H1 (cell line): ENCODE measurements around the gene CTDSP1. TPM values are rescaled to one million over a fixed set of nuclear protein-coding genes. Genes with fewer than 3 reads are reported as not detected.

Experiments
- CTCF ChIA-PET: fragments of 300-600 bp; sonication (Branson Sonifier 250); formaldehyde crosslinking; loops from one replicate; lab custom pipeline; 2021; ENCODE audit not compliant: partially characterized antibody; lab: Charles Lee
- POLR2A ChIA-PET: fragments of 300-600 bp; sonication (Branson Sonifier 250); formaldehyde crosslinking; loops from one replicate; lab custom pipeline; 2021; ENCODE audit warnings: inconsistent platforms; ENCODE audit not compliant: partially characterized antibody; lab: Charles Lee
- DNase-seq, 2 experiments: peaks; one replicate each; pipeline versions ENCODE4 v3.0.0 to v3.0.0-alpha.2; 2010 to 2022; ENCODE audit warnings: low spot score in 2 of 2, low read depth in 1 of 2, mixed read lengths in 1 of 2
- FAIRE-seq: peaks from 2 replicates; lab custom pipeline; 2011; peaks lifted over from hg19 to GRCh38; lab: Jason Lieb, UNC
- H2AFZ ChIP-seq: 2 replicates; pipeline ENCODE4 v1.8.1; 2012; ENCODE audit warnings: low read length, inconsistent platforms
- H2AK5ac ChIP-seq: 2 replicates; pipeline ENCODE4 v1.6.1; 2013; ENCODE audit warnings: low read depth, low read length
- H2BK120ac ChIP-seq: replicated peaks from 2 replicates; pipeline ENCODE3; 2013; ENCODE audit warnings: low read depth, low read length, inconsistent platforms
- H2BK12ac ChIP-seq: 2 replicates; pipeline ENCODE4 v1.6.1; 2013; ENCODE audit warnings: low read depth, low read length
- H2BK15ac ChIP-seq: 2 replicates; pipeline ENCODE4 v1.6.1; 2013; ENCODE audit warnings: low read length
- H2BK20ac ChIP-seq: 2 replicates; pipeline ENCODE4 v1.6.1; 2013; ENCODE audit warnings: low read length
- H2BK5ac ChIP-seq: 2 replicates; pipeline ENCODE4 v1.6.1; 2013; ENCODE audit warnings: low read depth, low read length
- H3K14ac ChIP-seq: 2 replicates; pipeline ENCODE4 v1.6.1; 2013; ENCODE audit warnings: inconsistent platforms; ENCODE audit not compliant: insufficient read length
- H3K18ac ChIP-seq: 2 replicates; pipeline ENCODE4 v1.6.1; 2013; ENCODE audit warnings: low read length; ENCODE audit errors: extremely low read depth
- H3K23ac ChIP-seq: 2 replicates; pipeline ENCODE4 v1.6.1; 2013; ENCODE audit warnings: inconsistent platforms; ENCODE audit not compliant: insufficient read length
- H3K23me2 ChIP-seq: 2 replicates; pipeline ENCODE4 v1.6.1; 2013; ENCODE audit warnings: low read depth, low read length
- H3K27ac ChIP-seq: 2 replicates; pipeline ENCODE4 v1.6.1; 2011; ENCODE audit warnings: low read depth, low read length, inconsistent platforms
- H3K27me3 ChIP-seq, 4 experiments: replicated peaks in 1 of 4; 1 replicate in 1 of 4; 2 replicates in 3 of 4; pipeline versions ENCODE4 v1.6.1 to v1.8.1; 2011 to 2013; ENCODE audit warnings: low read length in 3 of 4, mild to moderate bottlenecking in 3 of 4, inconsistent platforms in 2 of 4, mixed read lengths in 2 of 4, moderate library complexity in 1 of 4; ENCODE audit not compliant: control insufficient read depth in 3 of 4, insufficient read depth in 3 of 4; ENCODE audit errors: extremely low read depth in 1 of 4
- H3K36me3 ChIP-seq, 4 experiments: 2 replicates each; pipeline versions ENCODE4 v1.6.1 to v1.8.1; 2011 to 2013; ENCODE audit warnings: mild to moderate bottlenecking in 4 of 4, low read length in 3 of 4, moderate library complexity in 2 of 4, control low read depth in 1 of 4, inconsistent platforms in 1 of 4; ENCODE audit not compliant: insufficient read depth in 4 of 4, control insufficient read depth in 2 of 4
- H3K4ac ChIP-seq: replicated peaks from 2 replicates; pipeline ENCODE3; 2013; ENCODE audit warnings: low read length, low read depth, mixed read lengths, inconsistent platforms; ENCODE audit not compliant: insufficient read length
- H3K4me1 ChIP-seq, 4 experiments: replicated peaks in 1 of 4; 1 replicate in 1 of 4; 2 replicates in 3 of 4; pipeline versions ENCODE4 v1.6.1 to v1.8.1; 2011 to 2013; ENCODE audit warnings: low read length in 3 of 4, inconsistent platforms in 2 of 4, mixed read lengths in 1 of 4; ENCODE audit not compliant: insufficient read depth in 4 of 4, control insufficient read depth in 3 of 4
- H3K4me2 ChIP-seq, 2 experiments: 2 replicates each; pipeline versions ENCODE4 v1.6.1 to v1.8.1; 2011 to 2013; ENCODE audit warnings: low read depth in 2 of 2, low read length in 2 of 2, control low read depth in 1 of 2, inconsistent platforms in 1 of 2, mild to moderate bottlenecking in 1 of 2; ENCODE audit not compliant: insufficient read depth in 1 of 2
- H3K4me3 ChIP-seq, 4 experiments: fragments of 200-600, 300-600 bp in 1 of 4; sonication (generic), shearing (Covaris generic), sonication (Bioruptor Twin) in 1 of 4; 2 replicates each; pipeline versions ENCODE4 v1.5.1 to v1.8.1; 2011 to 2016; ENCODE audit warnings: low read length in 4 of 4, low read depth in 3 of 4, control low read depth in 2 of 4, inconsistent platforms in 2 of 4, mild to moderate bottlenecking in 2 of 4, mixed read lengths in 1 of 4, moderate library complexity in 1 of 4; ENCODE audit not compliant: insufficient read depth in 2 of 4; ENCODE audit errors: extremely low read depth in 1 of 4
- H3K56ac ChIP-seq: replicated peaks from 2 replicates; pipeline ENCODE3; 2013; ENCODE audit warnings: low read depth, mild to moderate bottlenecking, mixed read lengths, low read length, inconsistent platforms; ENCODE audit not compliant: insufficient read length
- H3K79me1 ChIP-seq: 2 replicates; pipeline ENCODE4 v1.6.1; 2013; ENCODE audit warnings: low read depth, low read length, control low read depth
- H3K79me2 ChIP-seq, 2 experiments: 2 replicates each; pipeline versions ENCODE4 v1.6.1 to v1.8.1; 2012 to 2013; ENCODE audit warnings: low read length in 2 of 2, mild to moderate bottlenecking in 2 of 2, inconsistent platforms in 1 of 2; ENCODE audit not compliant: insufficient read depth in 2 of 2, control insufficient read depth in 1 of 2
- H3K9ac ChIP-seq, 4 experiments: replicated peaks in 1 of 4; 1 replicate in 1 of 4; 2 replicates in 3 of 4; pipeline versions ENCODE4 v1.6.1 to v1.8.1; 2011 to 2013; ENCODE audit warnings: low read depth in 3 of 4, low read length in 3 of 4, control low read depth in 2 of 4, mild to moderate bottlenecking in 2 of 4, moderate library complexity in 2 of 4, inconsistent platforms in 1 of 4; ENCODE audit errors: extremely low read depth in 1 of 4
- H3K9me3 ChIP-seq, 2 experiments: 2 replicates each; pipeline versions ENCODE4 v1.6.1 to v1.8.1; 2012 to 2013; ENCODE audit warnings: mild to moderate bottlenecking in 2 of 2, moderate library complexity in 2 of 2, control low read depth in 1 of 2, inconsistent platforms in 1 of 2, low read depth in 1 of 2, low read length in 1 of 2, mixed read lengths in 1 of 2; ENCODE audit not compliant: insufficient read depth in 2 of 2
- H4K20me1 ChIP-seq, 2 experiments: replicated peaks in 1 of 2; 2 replicates each; pipeline versions ENCODE3 to v1.8.1; 2011 to 2013; ENCODE audit warnings: inconsistent platforms in 2 of 2, low read length in 2 of 2, mild to moderate bottlenecking in 1 of 2; ENCODE audit not compliant: insufficient read depth in 2 of 2, control insufficient read depth in 1 of 2
- H4K5ac ChIP-seq: 2 replicates; pipeline ENCODE4 v1.6.1; 2013; ENCODE audit warnings: low read length, low read depth, mixed read lengths, inconsistent platforms; ENCODE audit not compliant: insufficient read length
- H4K8ac ChIP-seq: 2 replicates; pipeline ENCODE4 v1.8.0; 2013; ENCODE audit warnings: mild to moderate bottlenecking, moderate library complexity, low read length, inconsistent platforms; ENCODE audit not compliant: insufficient read depth; ENCODE audit errors: extremely low read depth
- H4K91ac ChIP-seq: replicated peaks from 2 replicates; pipeline ENCODE3; 2013; ENCODE audit warnings: low read length, mixed read lengths, inconsistent platforms; ENCODE audit not compliant: insufficient read length
- CBX5 ChIP-seq: fragments of 300-800, 300-1000 bp; sonication (generic); IDR thresholded peaks from 2 replicates; pipeline ENCODE4 v1.7.1; 2016; ENCODE audit warnings: antibody characterized with exemption, low read length, low read depth
- CHD1 ChIP-seq: IDR thresholded peaks from 2 replicates; pipeline ENCODE4 v1.6.1; 2012; ENCODE audit warnings: low read depth, low read length, improper control_type of control experiment
- EP300 ChIP-seq, 2 experiments: IDR thresholded peaks; 1 replicate in 1 of 2; 2 replicates in 1 of 2; pipeline ENCODE4 v1.6.1; 2011 to 2012; ENCODE audit warnings: low read depth in 2 of 2, low read length in 2 of 2, mild to moderate bottlenecking in 2 of 2, borderline replicate concordance in 1 of 2, inconsistent platforms in 1 of 2, moderate library complexity in 1 of 2
- GTF2F1 ChIP-seq: IDR thresholded peaks from 2 replicates; pipeline ENCODE4 v1.6.1; 2012; ENCODE audit warnings: low read depth, low read length, improper control_type of control experiment, borderline replicate concordance
- HDAC2 ChIP-seq, 2 experiments: fragments of 300-600 bp in 1 of 2; sonication (generic) in 1 of 2; IDR thresholded peaks; 2 replicates each; pipeline ENCODE4 v1.6.1; 2011 to 2012; ENCODE audit warnings: low read depth in 2 of 2, low read length in 2 of 2, mild to moderate bottlenecking in 2 of 2, moderate library complexity in 2 of 2, borderline replicate concordance in 1 of 2, inconsistent platforms in 1 of 2
- KDM1A ChIP-seq: fragments of 200-600, 300-600 bp; sonication (generic); IDR thresholded peaks from 2 replicates; pipeline ENCODE4 v1.7.1; 2016; ENCODE audit warnings: mild to moderate bottlenecking, low read length, borderline replicate concordance
- POLR2AphosphoS5 ChIP-seq: IDR thresholded peaks from 2 replicates; pipeline ENCODE4 v1.6.1; 2011; ENCODE audit warnings: low read depth, low read length
- RXRA ChIP-seq: IDR thresholded peaks from 2 replicates; pipeline ENCODE4 v1.6.1; 2011; ENCODE audit warnings: low read depth, mild to moderate bottlenecking, low read length, moderate library complexity; ENCODE audit not compliant: insufficient read depth
- SP4 ChIP-seq: IDR thresholded peaks from 2 replicates; pipeline ENCODE4 v1.6.1; 2012; ENCODE audit warnings: low read length, inconsistent platforms
- WGBS, 2 experiments: shearing (Covaris generic) in 1 of 2; methylation state at CpG; one replicate each; pipeline versions ENCODE4 v1.1.6 to v1.1.7; 2013 to 2015; ENCODE audit warnings: low lambda C conversion rate in 2 of 2, mixed read lengths in 2 of 2, inconsistent platforms in 1 of 2, low coverage in 1 of 2, missing lambda C conversion rate in 1 of 2; ENCODE audit not compliant: insufficient replicate concordance in 2 of 2, insufficient coverage in 1 of 2, insufficient read length in 1 of 2; ENCODE audit errors: extremely low coverage in 1 of 2, missing lambda C conversion rate in 1 of 2; 5-methylcytosine and 5-hydroxymethylcytosine counted together
- polyA plus RNA-seq, 7 experiments: library from polyadenylated mRNA; depleted of rRNA in 3 of 7; stranded (reverse) in 5 of 7; unstranded in 2 of 7; fragments of >200 nt in 5 of 7; fragments of 200-250 nt in 2 of 7; gene quantifications; 1 replicate in 5 of 7; 2 replicates in 1 of 7; 4 replicates in 1 of 7; pipeline versions ENCODE4 v1.2.1 to v1.2.3, GENCODE V29; 2011 to 2013; ENCODE audit warnings: missing spikeins in 2 of 7, mixed read lengths in 2 of 7
- total RNA-seq: library from RNA; stranded (reverse); fragmentation: NEBNext Ultra II Directional; extraction: Animal tissue kit (Norgen Biotek cat#: 25700); gene quantifications from 2 replicates; pipeline ENCODE4 v1.2.1, GENCODE V29; 2021
- TF ChIP-seq, protein P1 (sequence below): IDR thresholded peaks from 2 replicates; pipeline ENCODE4 v1.6.1; 2011; ENCODE audit warnings: low read depth, mild to moderate bottlenecking, low read length; ENCODE audit not compliant: insufficient read depth

Gene CTDSP1
- total and polyA plus RNA-seq, 2 of the 8 experiments (the other 6 are each of a cell fraction or from before 2014, with no cell fraction given) = 20.3 to 35.2 TPM

- Histone ChIP-seq H4K91ac (no peak overlapping the region), H2BK5ac (no peak overlapping the region), H2BK12ac (no peak overlapping the region), H2BK15ac (no peak overlapping the region), H4K20me1 (no peaks in the 10 kb centered on the region), H3K23ac (no peak overlapping the region), H3K79me1 (no peaks in the 10 kb centered on the region; the same call in 1 of the 2 replicates), H2AK5ac (no peak overlapping the region), H2AFZ (no peak overlapping the region), H4K8ac (no peak overlapping the region), H3K9me3 (no peaks in the 10 kb centered on the region), H3K79me2 (no peaks in the 10 kb centered on the region), H2BK120ac (no peak overlapping the region), H3K23me2 (no peaks in the 10 kb centered on the region), H3K4ac (no peak overlapping the region), H3K9ac (no peak overlapping the region), H3K14ac (no peak overlapping the region), H3K36me3 (no peaks in the 10 kb centered on the region), H3K56ac (no peak overlapping the region), H3K27ac (no peak overlapping the region), H3K4me3 (no peak overlapping the region), H3K4me1 (peaks cover 0 to 13% (median 2%) of the 10 kb centered on the region in 4 experiments; a peak in 2 of 7 replicates), H3K27me3 (no peaks in the 10 kb centered on the region), H3K4me2 (no peak overlapping the region), H4K5ac (no peak overlapping the region), H2BK20ac (no peak overlapping the region), H3K18ac (no peak overlapping the region)
- 91% methylated on average over 8 of the region's 9 CpGs; no CpG with 5 or more reads in 1 of the 2 experiments for WGBS, 2 experiments
- ChIA-PET CTCF (interaction anchor here (0.9 kb wide), 1 partner anchor 21 kb away, joined by 3 read pairs; no protein-coding TSS in a partner anchor), POLR2A (interaction anchor here (1.6 kb wide), 1 partner anchor 17 kb away, joined by 5 read pairs; no protein-coding TSS in a partner anchor)
- TF ChIP-seq CBX5 = no peak
- no peak for TF ChIP-seq SP4
- TF ChIP-seq POLR2AphosphoS5 = no peak
- TF ChIP-seq RXRA = no peak
- TF ChIP-seq, protein P1, sequence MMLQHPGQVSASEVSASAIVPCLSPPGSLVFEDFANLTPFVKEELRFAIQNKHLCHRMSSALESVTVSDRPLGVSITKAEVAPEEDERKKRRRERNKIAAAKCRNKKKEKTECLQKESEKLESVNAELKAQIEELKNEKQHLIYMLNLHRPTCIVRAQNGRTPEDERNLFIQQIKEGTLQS = no peak
- TF ChIP-seq EP300 (IDR thresholded peaks at IDR 0.05; ENCODE audit: borderline replicate concordance in 1 of 2, low read depth in 2 of 2, low read length in 2 of 2) = no peak
- TF ChIP-seq CHD1 = no peak
- TF ChIP-seq HDAC2 (IDR thresholded peaks at IDR 0.05; ENCODE audit: borderline replicate concordance in 1 of 2, low read depth in 2 of 2, low read length in 2 of 2) = no peak
- no peak for TF ChIP-seq KDM1A
- no peak for TF ChIP-seq GTF2F1
- no peak for DNase-seq
- no peak for FAIRE-seq
Observed at GRCh38 chr2:218423584-218423983, 23.9 kb downstream of the CTDSP1 start.
